ENCODE data around the gene ABHD10.
"Not testable (repeated sequence)": the region's sequence is repeated elsewhere in the genome, so short reads cannot be mapped to it uniquely, and the experiment has no call there.

DNA sequence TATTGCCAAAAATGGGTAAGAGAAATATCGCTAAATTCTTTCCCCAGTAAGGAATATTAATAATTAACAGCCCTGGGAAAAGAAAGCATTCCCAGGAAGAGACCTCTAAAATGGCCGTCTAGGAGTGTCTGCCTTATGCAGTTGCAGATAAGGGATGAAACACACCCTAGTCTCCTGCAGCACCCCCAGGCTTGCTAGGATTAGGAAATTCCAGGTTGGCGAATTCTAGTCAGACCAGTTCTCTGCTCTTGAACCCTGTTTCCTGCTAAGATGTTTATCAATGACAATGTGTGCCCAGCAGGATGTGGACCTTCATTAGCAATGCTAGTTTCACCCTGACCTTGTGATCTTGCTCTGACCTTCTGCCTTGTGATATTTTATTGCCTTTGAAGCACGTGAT lies 58.4 kb downstream of the ABHD10 start:
- TF ChIP-seq, protein P1, sequence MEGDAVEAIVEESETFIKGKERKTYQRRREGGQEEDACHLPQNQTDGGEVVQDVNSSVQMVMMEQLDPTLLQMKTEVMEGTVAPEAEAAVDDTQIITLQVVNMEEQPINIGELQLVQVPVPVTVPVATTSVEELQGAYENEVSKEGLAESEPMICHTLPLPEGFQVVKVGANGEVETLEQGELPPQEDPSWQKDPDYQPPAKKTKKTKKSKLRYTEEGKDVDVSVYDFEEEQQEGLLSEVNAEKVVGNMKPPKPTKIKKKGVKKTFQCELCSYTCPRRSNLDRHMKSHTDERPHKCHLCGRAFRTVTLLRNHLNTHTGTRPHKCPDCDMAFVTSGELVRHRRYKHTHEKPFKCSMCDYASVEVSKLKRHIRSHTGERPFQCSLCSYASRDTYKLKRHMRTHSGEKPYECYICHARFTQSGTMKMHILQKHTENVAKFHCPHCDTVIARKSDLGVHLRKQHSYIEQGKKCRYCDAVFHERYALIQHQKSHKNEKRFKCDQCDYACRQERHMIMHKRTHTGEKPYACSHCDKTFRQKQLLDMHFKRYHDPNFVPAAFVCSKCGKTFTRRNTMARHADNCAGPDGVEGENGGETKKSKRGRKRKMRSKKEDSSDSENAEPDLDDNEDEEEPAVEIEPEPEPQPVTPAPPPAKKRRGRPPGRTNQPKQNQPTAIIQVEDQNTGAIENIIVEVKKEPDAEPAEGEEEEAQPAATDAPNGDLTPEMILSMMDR (IDR thresholded peaks at IDR 0.05), result not testable (repeated sequence)
- not testable (repeated sequence) for TF ChIP-seq REST (IDR thresholded peaks at IDR 0.05; ENCODE audit: insufficient read depth in 1 of 2, low read depth in 2 of 2, low read length in 1 of 2)
